HCT116 (cell line): ENCODE data around the gene LIPG. TPM values are rescaled to one million over a fixed set of nuclear protein-coding genes. Genes with fewer than 3 reads are reported as not detected.

Experiments
- ATAC-seq: fragments of 200-7000 bp; cut with Tn5 transposase; 2 replicates; pipeline ENCODE4 v1.9.1; 2020; ENCODE audit warnings: mild to moderate bottlenecking, moderate library complexity
- BruUV-seq: library from RNA; stranded (reverse); fragments of 400-500 nt; replicated peaks from 2 replicates; lab custom pipeline; 2021; lab: Mats Ljungman, UMichigan
- CTCF ChIA-PET: fragments of 300-600 bp; sonication (Branson Sonifier 250); formaldehyde crosslinking; loops from one replicate; lab custom pipeline; 2021; ENCODE audit warnings: antibody characterized with exemption; lab: Charles Lee
- POLR2A ChIA-PET: fragments of 300-600, 350-600 bp; sonication (Branson Sonifier 250); formaldehyde crosslinking; loops from one replicate; lab custom pipeline; 2021; ENCODE audit warnings: antibody characterized with exemption; lab: Charles Lee
- RAD21 ChIA-PET, 2 experiments: fragments of 300-600 bp; sonication (Branson Sonifier 250); formaldehyde crosslinking; loops; one replicate each; lab custom pipeline; 2023; ENCODE audit warnings: low total read pairs in 2 of 2; ENCODE audit not compliant: uncharacterized antibody in 2 of 2, unreplicated experiment in 2 of 2, low non-redundant PET in 1 of 2; lab: Charles Lee
- DNase-seq: peaks from one replicate; pipeline ENCODE4 v3.0.0-alpha.2; 2010; ENCODE audit warnings: low read depth, low spot score
- H2AFZ ChIP-seq: fragments of 200-600 bp; shearing (Covaris generic), sonication (generic); 2 replicates; pipeline ENCODE4 v1.6.1; 2017; ENCODE audit warnings: low read depth, mixed run types, mixed read lengths, antibody characterized with exemption, low read length; ENCODE audit not compliant: poor library complexity, severe bottlenecking
- H3K27ac ChIP-seq: 2 replicates; pipeline ENCODE4 v1.5.1; 2012; ENCODE audit warnings: low read depth, low read length
- H3K27me3 ChIP-seq: fragments of 200-600 bp; sonication (generic); 2 replicates; pipeline ENCODE4 v1.6.1; 2016; ENCODE audit warnings: mixed run types, low read length, mixed read lengths; ENCODE audit not compliant: insufficient read depth
- H3K36me3 ChIP-seq, 2 experiments: fragments of 200-500 bp in 1 of 2; fragments of 200-600 bp in 1 of 2; sonication (Bioruptor generic) in 1 of 2; sonication (generic) in 1 of 2; 2 replicates each; pipeline versions ENCODE4 v1.5.1 to v1.6.1; 2014 to 2016; ENCODE audit warnings: low read length in 2 of 2, inconsistent platforms in 1 of 2, mixed read lengths in 1 of 2, mixed run types in 1 of 2; ENCODE audit not compliant: insufficient read depth in 2 of 2, control insufficient read depth in 1 of 2
- H3K4me1 ChIP-seq, 2 experiments: fragments of 200-600 bp in 1 of 2; sonication (generic) in 1 of 2; 2 replicates each; pipeline versions ENCODE4 v1.5.1 to v1.6.1; 2012 to 2017; ENCODE audit warnings: low read length in 2 of 2, inconsistent platforms in 1 of 2, mild to moderate bottlenecking in 1 of 2, mixed read lengths in 1 of 2, mixed run types in 1 of 2, moderate library complexity in 1 of 2; ENCODE audit not compliant: insufficient read depth in 2 of 2, control insufficient read depth in 1 of 2
- H3K4me2 ChIP-seq: fragments of 200-600 bp; sonication (generic); 2 replicates; pipeline ENCODE4 v1.6.1; 2017; ENCODE audit warnings: mixed run types, low read length, mixed read lengths
- H3K4me3 ChIP-seq, 2 experiments: fragments of 200-600 bp in 1 of 2; sonication (generic) in 1 of 2; replicated peaks in 1 of 2; 2 replicates each; pipeline ENCODE4 v1.5.1; 2011 to 2016; ENCODE audit warnings: low read length in 2 of 2, control low read depth in 1 of 2, low read depth in 1 of 2, mild to moderate bottlenecking in 1 of 2, mixed read lengths in 1 of 2, mixed run types in 1 of 2
- H3K79me2 ChIP-seq: fragments of 200-600 bp; sonication (generic); 2 replicates; pipeline ENCODE4 v1.6.1; 2017; ENCODE audit warnings: mild to moderate bottlenecking, mixed run types, low read length, moderate library complexity, mixed read lengths; ENCODE audit not compliant: insufficient read depth
- H3K9ac ChIP-seq: fragments of 200-600 bp; sonication (generic); 2 replicates; pipeline ENCODE4 v1.6.1; 2016; ENCODE audit warnings: low read length, mixed read lengths
- H3K9me2 ChIP-seq: fragments of 200-600 bp; sonication (generic), shearing (Covaris generic); 2 replicates; pipeline ENCODE4 v1.6.1; 2017; ENCODE audit warnings: mixed run types, mild to moderate bottlenecking, moderate library complexity; ENCODE audit not compliant: insufficient read depth
- H3K9me3 ChIP-seq, 2 experiments: fragments of 200-500 bp in 1 of 2; fragments of 200-600 bp in 1 of 2; sonication (Bioruptor generic) in 1 of 2; sonication (generic) in 1 of 2; 2 replicates each; pipeline ENCODE4 v1.6.1; 2014 to 2017; ENCODE audit warnings: low read length in 2 of 2, mixed read lengths in 2 of 2, inconsistent platforms in 1 of 2, low read depth in 1 of 2, mild to moderate bottlenecking in 1 of 2, mixed run types in 1 of 2, moderate library complexity in 1 of 2; ENCODE audit not compliant: control insufficient read depth in 1 of 2, insufficient read depth in 1 of 2
- H4K20me1 ChIP-seq: fragments of 200-600 bp; sonication (generic), shearing (Covaris generic); 2 replicates; pipeline ENCODE4 v1.6.1; 2017; ENCODE audit warnings: mixed run types, mild to moderate bottlenecking, moderate library complexity; ENCODE audit not compliant: insufficient read depth
- CBX3 ChIP-seq: IDR thresholded peaks from 2 replicates; pipeline ENCODE4 v1.6.1; 2012; ENCODE audit warnings: low read depth
- CEBPB ChIP-seq: IDR thresholded peaks from 2 replicates; pipeline ENCODE4 v1.6.1; 2012; ENCODE audit warnings: low read depth
- EGR1 ChIP-seq: IDR thresholded peaks from 2 replicates; pipeline ENCODE4 v1.6.1; 2012; ENCODE audit warnings: low read depth
- ELF1 ChIP-seq: IDR thresholded peaks from 2 replicates; pipeline ENCODE4 v1.6.1; 2012; ENCODE audit warnings: low read depth, borderline replicate concordance
- EZH2 ChIP-seq: fragments of 200-600 bp; sonication (generic); IDR thresholded peaks from 2 replicates; pipeline ENCODE4 v1.6.1; 2017; ENCODE audit warnings: antibody characterized with exemption, mixed run types
- EZH2phosphoT487 ChIP-seq: fragments of 200-600 bp; IDR thresholded peaks from 2 replicates; pipeline ENCODE4 v1.6.1; 2018; ENCODE audit warnings: antibody characterized with exemption, borderline replicate concordance
- FOSL1 ChIP-seq: IDR thresholded peaks from 2 replicates; pipeline ENCODE4 v1.6.1; 2012; ENCODE audit warnings: low read depth
- JUND ChIP-seq: IDR thresholded peaks from 2 replicates; pipeline ENCODE4 v1.6.1; 2012
- POLR2A ChIP-seq: IDR thresholded peaks from 2 replicates; pipeline ENCODE4 v1.7.0; 2011; ENCODE audit warnings: borderline replicate concordance; ENCODE audit not compliant: insufficient read depth, insufficient read length; ENCODE audit errors: extremely low read depth
- POLR2AphosphoS5 ChIP-seq: IDR thresholded peaks from 2 replicates; pipeline ENCODE4 v1.6.1; 2011; ENCODE audit warnings: mild to moderate bottlenecking, low read depth, low read length, moderate library complexity
- RAD21 ChIP-seq: IDR thresholded peaks from 2 replicates; pipeline ENCODE4 v1.6.1; 2012; ENCODE audit warnings: low read depth, mild to moderate bottlenecking
- SP1 ChIP-seq: IDR thresholded peaks from 2 replicates; pipeline ENCODE4 v1.6.1; 2012; ENCODE audit warnings: low read depth
- SRF ChIP-seq: IDR thresholded peaks from 2 replicates; pipeline ENCODE4 v1.6.1; 2012; ENCODE audit warnings: low read depth
- TCF7L2 ChIP-seq: IDR thresholded peaks from 2 replicates; pipeline ENCODE4 v1.7.0; 2011; ENCODE audit warnings: borderline replicate concordance, inconsistent platforms; ENCODE audit not compliant: insufficient read depth, insufficient read length; ENCODE audit errors: extremely low read depth
- YY1 ChIP-seq: IDR thresholded peaks from 2 replicates; pipeline ENCODE4 v1.6.1; 2011; ENCODE audit warnings: low read length, low read depth, moderate library complexity, mild to moderate bottlenecking; ENCODE audit not compliant: insufficient replicate concordance; ENCODE audit errors: extremely low read depth
- ZFX ChIP-seq: fragments of 450-650 bp; IDR thresholded peaks from 2 replicates; pipeline ENCODE4 v1.6.1; 2017
- ZNF274 ChIP-seq: fragments of 200-500 bp; sonication (Bioruptor generic); IDR thresholded peaks from 2 replicates; pipeline ENCODE4 v1.6.1; 2014; ENCODE audit warnings: mild to moderate bottlenecking, low read depth, low read length, inconsistent platforms
- intact Hi-C: fragments of 100-400 bp; cut with micrococcal nuclease; formaldehyde crosslinking; loops from 2 replicates; pipeline ENCODE4 v1.10.0; 2022
- total RNA-seq: library from RNA; stranded (reverse); gene quantifications from one replicate; pipeline ENCODE4 v1.2.1, GENCODE V29; 2021; ENCODE audit not compliant: unreplicated experiment
- TF ChIP-seq, protein P1 (sequence below), 3 experiments: fragments of 200-600 bp in 1 of 3; sonication (generic) in 1 of 3; IDR thresholded peaks in 2 of 3; conservative IDR thresholded peaks in 1 of 3; 2 replicates each; pipeline ENCODE4 v1.5.1; 2012 to 2017; ENCODE audit warnings: low read depth in 2 of 3, low read length in 2 of 3, antibody characterized with exemption in 1 of 3, borderline replicate concordance in 1 of 3, control low read depth in 1 of 3, mild to moderate bottlenecking in 1 of 3, mixed read lengths in 1 of 3, mixed run types in 1 of 3, moderate library complexity in 1 of 3; ENCODE audit not compliant: insufficient read depth in 1 of 3
- TF ChIP-seq, protein P2 (sequence below): IDR thresholded peaks from 2 replicates; pipeline ENCODE4 v1.6.1; 2012
- TF ChIP-seq, protein P3 (sequence below): IDR thresholded peaks from 2 replicates; pipeline ENCODE4 v1.6.1; 2011; ENCODE audit warnings: mild to moderate bottlenecking, low read length, moderate library complexity; ENCODE audit not compliant: insufficient replicate concordance; ENCODE audit errors: extremely low read depth

LIPG gene
- total RNA-seq, 1 experiment from 2014 or later, result 2.6 TPM

DNA sequence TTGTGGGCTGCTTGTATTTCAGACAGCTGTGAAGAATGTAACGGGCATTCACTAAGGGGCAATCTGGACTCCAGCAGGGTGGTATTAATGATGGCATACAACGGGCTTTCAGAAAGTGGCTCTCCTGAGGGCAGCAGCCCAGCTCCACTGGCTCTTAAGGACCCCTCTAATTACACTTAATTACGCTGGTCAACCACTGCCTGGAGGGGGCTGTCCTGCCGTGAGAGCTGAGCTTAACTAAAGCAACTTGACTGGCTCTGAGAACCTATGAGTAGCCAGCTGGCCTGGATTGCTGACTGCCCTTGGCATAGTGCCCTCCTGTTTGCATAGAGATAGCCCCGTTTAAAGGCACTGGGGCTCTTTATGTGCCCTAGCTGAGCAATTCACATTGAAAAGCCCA, 3.8 kb downstream of the LIPG start:
- Histone ChIP-seq H3K36me3 (no peaks in the 10 kb centered on the region), H3K27ac (no peak overlapping the region), H4K20me1 (no peaks in the 10 kb centered on the region), H2AFZ (no peak overlapping the region), H3K9me3 (no peaks in the 10 kb centered on the region), H3K9ac (no peak overlapping the region), H3K79me2 (no peaks in the 10 kb centered on the region), H3K4me2 (no peak overlapping the region), H3K4me3 (no peak overlapping the region), H3K9me2 (no peaks in the 10 kb centered on the region), H3K4me1 (peaks cover 21 to 38% of the 10 kb centered on the region in 2 experiments), H3K27me3 (peaks cover 4% of the 10 kb centered on the region; the same call in 1 of the 2 replicates)
- intact Hi-C loops, result no loop called here
- DNase-seq (no peak), ATAC-seq (no peak)
- TF ChIP-seq EZH2phosphoT487 (no peak), EZH2 (no peak), SP1 (no peak), ZFX (no peak), YY1 (no peak), EGR1 (no peak), SRF (no peak), RAD21 (no peak), JUND (no peak), ELF1 (no peak), CEBPB (no peak), CBX3 (no peak), ZNF274 (no peak), POLR2AphosphoS5 (no peak), TCF7L2 (no peak), FOSL1 (no peak), POLR2A (no peak)
- TF ChIP-seq, protein P1, sequence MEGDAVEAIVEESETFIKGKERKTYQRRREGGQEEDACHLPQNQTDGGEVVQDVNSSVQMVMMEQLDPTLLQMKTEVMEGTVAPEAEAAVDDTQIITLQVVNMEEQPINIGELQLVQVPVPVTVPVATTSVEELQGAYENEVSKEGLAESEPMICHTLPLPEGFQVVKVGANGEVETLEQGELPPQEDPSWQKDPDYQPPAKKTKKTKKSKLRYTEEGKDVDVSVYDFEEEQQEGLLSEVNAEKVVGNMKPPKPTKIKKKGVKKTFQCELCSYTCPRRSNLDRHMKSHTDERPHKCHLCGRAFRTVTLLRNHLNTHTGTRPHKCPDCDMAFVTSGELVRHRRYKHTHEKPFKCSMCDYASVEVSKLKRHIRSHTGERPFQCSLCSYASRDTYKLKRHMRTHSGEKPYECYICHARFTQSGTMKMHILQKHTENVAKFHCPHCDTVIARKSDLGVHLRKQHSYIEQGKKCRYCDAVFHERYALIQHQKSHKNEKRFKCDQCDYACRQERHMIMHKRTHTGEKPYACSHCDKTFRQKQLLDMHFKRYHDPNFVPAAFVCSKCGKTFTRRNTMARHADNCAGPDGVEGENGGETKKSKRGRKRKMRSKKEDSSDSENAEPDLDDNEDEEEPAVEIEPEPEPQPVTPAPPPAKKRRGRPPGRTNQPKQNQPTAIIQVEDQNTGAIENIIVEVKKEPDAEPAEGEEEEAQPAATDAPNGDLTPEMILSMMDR (IDR thresholded peaks at IDR 0.05 in 2 of 3, conservative IDR thresholded peaks at IDR 0.05 in 1 of 3; ENCODE audit: borderline replicate concordance in 1 of 3, insufficient read depth in 1 of 3, low read depth in 2 of 3, low read length in 2 of 3), result no peak
- TF ChIP-seq, protein P2, sequence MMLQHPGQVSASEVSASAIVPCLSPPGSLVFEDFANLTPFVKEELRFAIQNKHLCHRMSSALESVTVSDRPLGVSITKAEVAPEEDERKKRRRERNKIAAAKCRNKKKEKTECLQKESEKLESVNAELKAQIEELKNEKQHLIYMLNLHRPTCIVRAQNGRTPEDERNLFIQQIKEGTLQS, result no peak
- TF ChIP-seq, protein P3, sequence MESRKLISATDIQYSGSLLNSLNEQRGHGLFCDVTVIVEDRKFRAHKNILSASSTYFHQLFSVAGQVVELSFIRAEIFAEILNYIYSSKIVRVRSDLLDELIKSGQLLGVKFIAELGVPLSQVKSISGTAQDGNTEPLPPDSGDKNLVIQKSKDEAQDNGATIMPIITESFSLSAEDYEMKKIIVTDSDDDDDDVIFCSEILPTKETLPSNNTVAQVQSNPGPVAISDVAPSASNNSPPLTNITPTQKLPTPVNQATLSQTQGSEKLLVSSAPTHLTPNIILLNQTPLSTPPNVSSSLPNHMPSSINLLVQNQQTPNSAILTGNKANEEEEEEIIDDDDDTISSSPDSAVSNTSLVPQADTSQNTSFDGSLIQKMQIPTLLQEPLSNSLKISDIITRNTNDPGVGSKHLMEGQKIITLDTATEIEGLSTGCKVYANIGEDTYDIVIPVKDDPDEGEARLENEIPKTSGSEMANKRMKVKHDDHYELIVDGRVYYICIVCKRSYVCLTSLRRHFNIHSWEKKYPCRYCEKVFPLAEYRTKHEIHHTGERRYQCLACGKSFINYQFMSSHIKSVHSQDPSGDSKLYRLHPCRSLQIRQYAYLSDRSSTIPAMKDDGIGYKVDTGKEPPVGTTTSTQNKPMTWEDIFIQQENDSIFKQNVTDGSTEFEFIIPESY, result no peak
- POLR2A ChIA-PET, result no interaction called here
- CTCF ChIA-PET, result no interaction called here
- RAD21 ChIA-PET, result interaction anchor here in 1 of 2 experiments (1.0 kb wide), 1 partner anchor 162 kb away, joined by 3 read pairs; no protein-coding TSS in a partner anchor
- BruUV-seq, result no TSS peak
